H1 (cell line): Measurements from ENCODE around the gene TEKT1. TPM values are rescaled to one million over a fixed set of nuclear protein-coding genes. Genes with fewer than 3 reads are reported as not detected.
A peak's percentile ranks its signal among the peaks of the same experiment; 100 is the strongest.
"Not testable (repeated sequence)": the region's sequence is repeated elsewhere in the genome, so short reads cannot be mapped to it uniquely, and the experiment has no call there.

ENCODE experiments used
- CTCF ChIA-PET: fragments of 300-600 bp; sonication (Branson Sonifier 250); formaldehyde crosslinking; loops from one replicate; lab custom pipeline; 2021; ENCODE audit not compliant: partially characterized antibody; lab: Charles Lee
- POLR2A ChIA-PET: fragments of 300-600 bp; sonication (Branson Sonifier 250); formaldehyde crosslinking; loops from one replicate; lab custom pipeline; 2021; ENCODE audit warnings: inconsistent platforms; ENCODE audit not compliant: partially characterized antibody; lab: Charles Lee
- DNase-seq, 2 experiments: peaks; one replicate each; pipeline versions ENCODE4 v3.0.0 to v3.0.0-alpha.2; 2010 to 2022; ENCODE audit warnings: low spot score in 2 of 2, low read depth in 1 of 2, mixed read lengths in 1 of 2
- FAIRE-seq: peaks from 2 replicates; lab custom pipeline; 2011; peaks lifted over from hg19 to GRCh38; lab: Jason Lieb, UNC
- H2AFZ ChIP-seq: 2 replicates; pipeline ENCODE4 v1.8.1; 2012; ENCODE audit warnings: low read length, inconsistent platforms
- H2AK5ac ChIP-seq: 2 replicates; pipeline ENCODE4 v1.6.1; 2013; ENCODE audit warnings: low read depth, low read length
- H2BK120ac ChIP-seq: replicated peaks from 2 replicates; pipeline ENCODE3; 2013; ENCODE audit warnings: low read depth, low read length, inconsistent platforms
- H2BK12ac ChIP-seq: 2 replicates; pipeline ENCODE4 v1.6.1; 2013; ENCODE audit warnings: low read depth, low read length
- H2BK15ac ChIP-seq: 2 replicates; pipeline ENCODE4 v1.6.1; 2013; ENCODE audit warnings: low read length
- H2BK20ac ChIP-seq: 2 replicates; pipeline ENCODE4 v1.6.1; 2013; ENCODE audit warnings: low read length
- H2BK5ac ChIP-seq: 2 replicates; pipeline ENCODE4 v1.6.1; 2013; ENCODE audit warnings: low read depth, low read length
- H3K14ac ChIP-seq: 2 replicates; pipeline ENCODE4 v1.6.1; 2013; ENCODE audit warnings: inconsistent platforms; ENCODE audit not compliant: insufficient read length
- H3K18ac ChIP-seq: 2 replicates; pipeline ENCODE4 v1.6.1; 2013; ENCODE audit warnings: low read length; ENCODE audit errors: extremely low read depth
- H3K23ac ChIP-seq: 2 replicates; pipeline ENCODE4 v1.6.1; 2013; ENCODE audit warnings: inconsistent platforms; ENCODE audit not compliant: insufficient read length
- H3K23me2 ChIP-seq: 2 replicates; pipeline ENCODE4 v1.6.1; 2013; ENCODE audit warnings: low read depth, low read length
- H3K27ac ChIP-seq: 2 replicates; pipeline ENCODE4 v1.6.1; 2011; ENCODE audit warnings: low read depth, low read length, inconsistent platforms
- H3K27me3 ChIP-seq, 4 experiments: replicated peaks in 1 of 4; 1 replicate in 1 of 4; 2 replicates in 3 of 4; pipeline versions ENCODE4 v1.6.1 to v1.8.1; 2011 to 2013; ENCODE audit warnings: low read length in 3 of 4, mild to moderate bottlenecking in 3 of 4, inconsistent platforms in 2 of 4, mixed read lengths in 2 of 4, moderate library complexity in 1 of 4; ENCODE audit not compliant: control insufficient read depth in 3 of 4, insufficient read depth in 3 of 4; ENCODE audit errors: extremely low read depth in 1 of 4
- H3K36me3 ChIP-seq, 4 experiments: 2 replicates each; pipeline versions ENCODE4 v1.6.1 to v1.8.1; 2011 to 2013; ENCODE audit warnings: mild to moderate bottlenecking in 4 of 4, low read length in 3 of 4, moderate library complexity in 2 of 4, control low read depth in 1 of 4, inconsistent platforms in 1 of 4; ENCODE audit not compliant: insufficient read depth in 4 of 4, control insufficient read depth in 2 of 4
- H3K4ac ChIP-seq: replicated peaks from 2 replicates; pipeline ENCODE3; 2013; ENCODE audit warnings: low read length, low read depth, mixed read lengths, inconsistent platforms; ENCODE audit not compliant: insufficient read length
- H3K4me1 ChIP-seq, 4 experiments: replicated peaks in 1 of 4; 1 replicate in 1 of 4; 2 replicates in 3 of 4; pipeline versions ENCODE4 v1.6.1 to v1.8.1; 2011 to 2013; ENCODE audit warnings: low read length in 3 of 4, inconsistent platforms in 2 of 4, mixed read lengths in 1 of 4; ENCODE audit not compliant: insufficient read depth in 4 of 4, control insufficient read depth in 3 of 4
- H3K4me2 ChIP-seq, 2 experiments: 2 replicates each; pipeline versions ENCODE4 v1.6.1 to v1.8.1; 2011 to 2013; ENCODE audit warnings: low read depth in 2 of 2, low read length in 2 of 2, control low read depth in 1 of 2, inconsistent platforms in 1 of 2, mild to moderate bottlenecking in 1 of 2; ENCODE audit not compliant: insufficient read depth in 1 of 2
- H3K4me3 ChIP-seq, 4 experiments: fragments of 200-600, 300-600 bp in 1 of 4; sonication (generic), shearing (Covaris generic), sonication (Bioruptor Twin) in 1 of 4; 2 replicates each; pipeline versions ENCODE4 v1.5.1 to v1.8.1; 2011 to 2016; ENCODE audit warnings: low read length in 4 of 4, low read depth in 3 of 4, control low read depth in 2 of 4, inconsistent platforms in 2 of 4, mild to moderate bottlenecking in 2 of 4, mixed read lengths in 1 of 4, moderate library complexity in 1 of 4; ENCODE audit not compliant: insufficient read depth in 2 of 4; ENCODE audit errors: extremely low read depth in 1 of 4
- H3K56ac ChIP-seq: replicated peaks from 2 replicates; pipeline ENCODE3; 2013; ENCODE audit warnings: low read depth, mild to moderate bottlenecking, mixed read lengths, low read length, inconsistent platforms; ENCODE audit not compliant: insufficient read length
- H3K79me1 ChIP-seq: 2 replicates; pipeline ENCODE4 v1.6.1; 2013; ENCODE audit warnings: low read depth, low read length, control low read depth
- H3K79me2 ChIP-seq, 2 experiments: 2 replicates each; pipeline versions ENCODE4 v1.6.1 to v1.8.1; 2012 to 2013; ENCODE audit warnings: low read length in 2 of 2, mild to moderate bottlenecking in 2 of 2, inconsistent platforms in 1 of 2; ENCODE audit not compliant: insufficient read depth in 2 of 2, control insufficient read depth in 1 of 2
- H3K9ac ChIP-seq, 4 experiments: replicated peaks in 1 of 4; 1 replicate in 1 of 4; 2 replicates in 3 of 4; pipeline versions ENCODE4 v1.6.1 to v1.8.1; 2011 to 2013; ENCODE audit warnings: low read depth in 3 of 4, low read length in 3 of 4, control low read depth in 2 of 4, mild to moderate bottlenecking in 2 of 4, moderate library complexity in 2 of 4, inconsistent platforms in 1 of 4; ENCODE audit errors: extremely low read depth in 1 of 4
- H3K9me3 ChIP-seq, 2 experiments: 2 replicates each; pipeline versions ENCODE4 v1.6.1 to v1.8.1; 2012 to 2013; ENCODE audit warnings: mild to moderate bottlenecking in 2 of 2, moderate library complexity in 2 of 2, control low read depth in 1 of 2, inconsistent platforms in 1 of 2, low read depth in 1 of 2, low read length in 1 of 2, mixed read lengths in 1 of 2; ENCODE audit not compliant: insufficient read depth in 2 of 2
- H4K20me1 ChIP-seq, 2 experiments: replicated peaks in 1 of 2; 2 replicates each; pipeline versions ENCODE3 to v1.8.1; 2011 to 2013; ENCODE audit warnings: inconsistent platforms in 2 of 2, low read length in 2 of 2, mild to moderate bottlenecking in 1 of 2; ENCODE audit not compliant: insufficient read depth in 2 of 2, control insufficient read depth in 1 of 2
- H4K5ac ChIP-seq: 2 replicates; pipeline ENCODE4 v1.6.1; 2013; ENCODE audit warnings: low read length, low read depth, mixed read lengths, inconsistent platforms; ENCODE audit not compliant: insufficient read length
- H4K8ac ChIP-seq: 2 replicates; pipeline ENCODE4 v1.8.0; 2013; ENCODE audit warnings: mild to moderate bottlenecking, moderate library complexity, low read length, inconsistent platforms; ENCODE audit not compliant: insufficient read depth; ENCODE audit errors: extremely low read depth
- H4K91ac ChIP-seq: replicated peaks from 2 replicates; pipeline ENCODE3; 2013; ENCODE audit warnings: low read length, mixed read lengths, inconsistent platforms; ENCODE audit not compliant: insufficient read length
- MAFK ChIP-seq: IDR thresholded peaks from 2 replicates; pipeline ENCODE4 v1.6.1; 2012; ENCODE audit warnings: low read depth, mild to moderate bottlenecking, improper control_type of control experiment, low read length
- RXRA ChIP-seq: IDR thresholded peaks from 2 replicates; pipeline ENCODE4 v1.6.1; 2011; ENCODE audit warnings: low read depth, mild to moderate bottlenecking, low read length, moderate library complexity; ENCODE audit not compliant: insufficient read depth
- whole genome bisulfite sequencing, 2 experiments: shearing (Covaris generic) in 1 of 2; methylation state at CpG; one replicate each; pipeline versions ENCODE4 v1.1.6 to v1.1.7; 2013 to 2015; ENCODE audit warnings: low lambda C conversion rate in 2 of 2, mixed read lengths in 2 of 2, inconsistent platforms in 1 of 2, low coverage in 1 of 2, missing lambda C conversion rate in 1 of 2; ENCODE audit not compliant: insufficient replicate concordance in 2 of 2, insufficient coverage in 1 of 2, insufficient read length in 1 of 2; ENCODE audit errors: extremely low coverage in 1 of 2, missing lambda C conversion rate in 1 of 2; 5-methylcytosine and 5-hydroxymethylcytosine counted together
- polyA plus RNA-seq, 7 experiments: library from polyadenylated mRNA; depleted of rRNA in 3 of 7; stranded (reverse) in 5 of 7; unstranded in 2 of 7; fragments of >200 nt in 5 of 7; fragments of 200-250 nt in 2 of 7; gene quantifications; 1 replicate in 5 of 7; 2 replicates in 1 of 7; 4 replicates in 1 of 7; pipeline versions ENCODE4 v1.2.1 to v1.2.3, GENCODE V29; 2011 to 2013; ENCODE audit warnings: missing spikeins in 2 of 7, mixed read lengths in 2 of 7
- total RNA-seq: library from RNA; stranded (reverse); fragmentation: NEBNext Ultra II Directional; extraction: Animal tissue kit (Norgen Biotek cat#: 25700); gene quantifications from 2 replicates; pipeline ENCODE4 v1.2.1, GENCODE V29; 2021
- TF ChIP-seq, protein P1 (sequence below), 3 experiments: IDR thresholded peaks; 1 replicate in 2 of 3; 2 replicates in 1 of 3; pipeline versions ENCODE4 v1.5.1 to v1.6.1; 2011; ENCODE audit warnings: low read length in 3 of 3, mild to moderate bottlenecking in 3 of 3, inconsistent platforms in 2 of 3, low read depth in 1 of 3, moderate library complexity in 1 of 3; ENCODE audit not compliant: insufficient read depth in 1 of 3; ENCODE audit errors: control extremely low read depth in 1 of 3

The TEKT1 gene
- total and polyA plus RNA-seq, 2 of the 8 experiments (the other 6 are each of a cell fraction or from before 2014, with no cell fraction given) = not detected

DNA sequence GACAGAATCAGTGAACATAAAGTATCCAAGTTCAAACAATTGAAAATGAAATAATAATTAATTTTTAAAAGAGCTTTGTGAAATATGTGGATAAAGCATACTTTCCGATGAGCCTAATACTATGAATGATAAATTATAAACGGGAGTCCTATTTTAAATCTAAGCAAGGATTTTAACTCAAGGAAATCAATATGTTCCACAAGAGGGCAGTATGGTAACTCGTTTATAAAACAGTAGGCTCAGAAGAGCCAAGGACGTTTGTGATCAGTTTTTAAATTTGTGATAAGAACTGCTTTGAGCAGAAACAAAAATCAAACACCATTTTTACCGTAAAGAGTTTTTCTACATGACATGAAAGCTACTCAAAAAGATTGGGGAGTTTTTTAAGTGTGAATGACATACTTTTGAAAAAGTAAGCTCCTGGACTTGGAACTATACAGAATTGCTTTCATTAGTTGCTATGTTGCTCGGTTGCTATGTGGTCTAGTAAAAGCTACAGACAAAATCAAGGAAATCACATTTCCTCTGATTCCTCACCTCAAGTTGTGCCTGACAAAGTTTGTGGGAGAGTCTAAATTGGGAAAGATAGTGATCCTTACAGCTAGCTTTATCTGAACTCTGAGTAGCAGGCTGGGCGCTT, 11.8 kb upstream of the TEKT1 start (continued):
- TF ChIP-seq, protein P1, sequence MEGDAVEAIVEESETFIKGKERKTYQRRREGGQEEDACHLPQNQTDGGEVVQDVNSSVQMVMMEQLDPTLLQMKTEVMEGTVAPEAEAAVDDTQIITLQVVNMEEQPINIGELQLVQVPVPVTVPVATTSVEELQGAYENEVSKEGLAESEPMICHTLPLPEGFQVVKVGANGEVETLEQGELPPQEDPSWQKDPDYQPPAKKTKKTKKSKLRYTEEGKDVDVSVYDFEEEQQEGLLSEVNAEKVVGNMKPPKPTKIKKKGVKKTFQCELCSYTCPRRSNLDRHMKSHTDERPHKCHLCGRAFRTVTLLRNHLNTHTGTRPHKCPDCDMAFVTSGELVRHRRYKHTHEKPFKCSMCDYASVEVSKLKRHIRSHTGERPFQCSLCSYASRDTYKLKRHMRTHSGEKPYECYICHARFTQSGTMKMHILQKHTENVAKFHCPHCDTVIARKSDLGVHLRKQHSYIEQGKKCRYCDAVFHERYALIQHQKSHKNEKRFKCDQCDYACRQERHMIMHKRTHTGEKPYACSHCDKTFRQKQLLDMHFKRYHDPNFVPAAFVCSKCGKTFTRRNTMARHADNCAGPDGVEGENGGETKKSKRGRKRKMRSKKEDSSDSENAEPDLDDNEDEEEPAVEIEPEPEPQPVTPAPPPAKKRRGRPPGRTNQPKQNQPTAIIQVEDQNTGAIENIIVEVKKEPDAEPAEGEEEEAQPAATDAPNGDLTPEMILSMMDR (IDR thresholded peaks at IDR 0.05; ENCODE audit: control extremely low read depth in 1 of 3, insufficient read depth in 1 of 3, low read depth in 1 of 3, low read length in 3 of 3) = peak in 2 of 3 experiments; percentile 32 to 33; a peak in 2 of 4 replicates
- no peak for TF ChIP-seq RXRA
- no peak for TF ChIP-seq MAFK

DNA sequence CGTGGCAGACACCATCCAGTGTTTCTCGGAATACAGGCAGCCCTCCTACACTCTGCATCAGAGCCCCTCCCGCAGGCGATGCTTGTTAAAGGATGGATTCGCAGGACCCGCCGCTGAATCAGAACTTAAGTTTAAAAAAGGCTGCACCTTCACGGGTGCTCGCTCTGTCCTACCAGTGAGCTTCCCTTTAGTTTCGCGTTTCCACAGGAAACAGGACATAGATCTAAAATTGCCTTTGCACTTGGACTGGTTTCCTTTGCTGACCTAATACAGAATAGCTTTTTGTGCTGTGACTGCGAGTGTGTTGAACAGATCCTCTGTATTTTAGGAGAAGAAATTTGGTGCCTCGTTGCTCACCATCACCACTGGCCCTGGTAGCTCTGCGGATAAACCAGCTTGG, 10.2 kb upstream of the TEKT1 start:
- H4K20me1 ChIP-seq, H4K8ac ChIP-seq, H4K91ac ChIP-seq, H3K79me1 ChIP-seq, H2AK5ac ChIP-seq, H3K23me2 ChIP-seq, H2BK120ac ChIP-seq, H4K5ac ChIP-seq, H2BK12ac ChIP-seq, POLR2A ChIA-PET, H3K9me3 ChIP-seq, H3K18ac ChIP-seq, H3K9ac ChIP-seq, H3K36me3 ChIP-seq, H3K4ac ChIP-seq, H3K4me1 ChIP-seq, H2BK5ac ChIP-seq, H3K56ac ChIP-seq, H3K79me2 ChIP-seq, H3K14ac ChIP-seq, H3K27me3 ChIP-seq, DNase-seq, H3K27ac ChIP-seq, H2AFZ ChIP-seq, H3K23ac ChIP-seq, H3K4me3 ChIP-seq, H2BK20ac ChIP-seq, H2BK15ac ChIP-seq, H3K4me2 ChIP-seq: not testable (repeated sequence)
- WGBS, 2 experiments = 64% methylated on average over 7 of the region's 14 CpGs; no CpG with 5 or more reads in 1 of the 2 experiments
- CTCF ChIA-PET = interaction anchor here (0.9 to 4.4 kb wide), 17 partner anchors 10 to 194 kb away, joined by 3 to 49 read pairs (median 11); partner anchors contain the start of genes SLC13A5, SLC16A13 and TEKT1
- FAIRE-seq = peak; percentile 7
